NCI-H2081 treated with DMSO at 0.1 percent for 48 hours (cell line): ENCODE results near the gene SPRR2F.
A peak's percentile ranks its signal among the peaks of the same experiment; 100 is the strongest.
"Not testable (repeated sequence)": the region's sequence is repeated elsewhere in the genome, so short reads cannot be mapped to it uniquely, and the experiment has no call there.

Experiments used
- DNase-seq: peaks from one replicate; lab custom pipeline; 2025; lab: John Stamatoyannopoulos, UW

SPRR2F gene, protein sequence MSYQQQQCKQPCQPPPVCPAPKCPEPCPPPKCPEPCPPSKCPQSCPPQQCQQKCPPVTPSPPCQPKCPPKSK

DNA sequence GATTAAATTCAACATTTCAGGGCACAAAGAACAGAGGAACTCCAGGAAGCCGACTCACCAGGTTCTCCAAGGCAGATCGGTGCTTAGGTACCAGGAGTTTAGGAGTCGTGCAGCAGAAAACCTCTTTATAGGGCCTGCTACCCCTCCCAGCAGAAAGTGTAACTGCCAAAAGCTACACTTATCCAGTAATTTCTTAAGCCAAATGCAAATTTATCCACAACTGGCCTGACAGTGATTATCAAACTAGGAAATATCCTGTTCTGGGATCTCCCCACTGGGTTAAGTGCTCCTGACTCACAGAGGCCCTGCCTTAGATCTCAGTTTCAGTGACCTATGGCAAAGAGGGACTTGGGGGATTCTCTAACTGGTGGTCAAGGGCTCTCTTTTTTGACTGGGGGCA is at the start of gene SPRR2F:
Gene SPRR2F, minus strand, starts transcription at position 101 of the 400 bp plus-strand sequence. CDS start 783 bp downstream, outside the sequence.
- no peak for DNase-seq

DNA sequence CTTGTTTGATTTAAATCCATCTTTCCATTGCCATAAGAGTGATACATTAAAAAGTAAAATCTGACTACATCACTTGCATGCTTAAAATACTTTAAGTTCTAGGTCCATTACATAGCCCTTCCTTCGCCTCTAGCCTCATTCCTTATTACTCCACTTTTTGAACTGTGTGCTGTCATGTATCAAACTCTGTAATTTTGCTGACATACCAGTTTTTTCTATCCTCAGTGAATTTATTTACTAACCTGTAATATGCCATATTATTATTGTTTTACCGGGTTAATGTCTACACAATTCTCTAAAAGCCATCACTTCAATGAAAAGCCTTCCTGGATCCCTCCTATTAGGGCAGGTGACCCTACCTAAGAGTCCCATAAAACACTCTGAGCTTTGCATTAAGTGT is 42.2 kb upstream of the SPRR2F start:
- DNase-seq, result no peak

DNA sequence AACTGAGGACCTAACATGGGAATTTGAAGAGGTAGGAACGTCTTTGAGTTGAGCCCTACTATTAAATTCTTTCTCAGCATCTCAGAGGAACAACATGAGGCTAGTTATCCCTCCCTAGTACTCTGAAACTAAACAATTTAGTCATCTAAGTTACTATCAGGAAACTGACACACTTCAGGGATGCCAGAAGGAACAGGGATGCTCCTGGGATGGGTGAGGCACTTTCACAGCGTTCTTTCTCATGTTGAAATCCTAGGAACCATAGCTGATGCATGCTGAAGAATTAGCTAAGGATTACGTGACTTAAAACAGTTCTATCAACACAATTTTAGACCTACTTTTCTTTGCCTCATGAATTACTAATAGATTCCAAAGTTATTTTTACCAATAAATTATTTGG is 39.2 kb upstream of the SPRR2F start:
- DNase-seq, result no peak

DNA sequence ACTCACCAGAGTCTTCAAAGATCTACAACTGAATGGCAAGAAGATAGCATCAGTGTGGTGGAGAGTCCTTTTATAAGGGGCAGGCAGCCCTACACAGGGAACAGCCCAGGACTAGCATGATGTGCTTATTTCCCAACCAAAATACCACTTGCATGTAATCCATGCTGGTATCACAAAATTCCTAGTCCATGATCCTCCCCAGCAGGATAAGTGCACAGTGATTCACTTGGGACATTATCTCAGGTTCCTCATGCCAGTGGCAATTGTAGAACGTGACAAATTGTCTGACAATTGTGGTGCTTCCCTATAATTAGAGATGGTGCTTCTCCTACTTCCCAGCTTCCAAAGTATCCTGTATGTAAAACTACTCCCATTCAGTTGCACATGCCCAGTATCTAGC is 37.5 kb upstream of the SPRR2F start, which contains the start of gene SPRR2G:
Gene SPRR2G, minus strand, starts transcription at position 45 of the 400 bp plus-strand sequence. CDS start 780 bp downstream, outside the sequence.
- no peak for DNase-seq

DNA sequence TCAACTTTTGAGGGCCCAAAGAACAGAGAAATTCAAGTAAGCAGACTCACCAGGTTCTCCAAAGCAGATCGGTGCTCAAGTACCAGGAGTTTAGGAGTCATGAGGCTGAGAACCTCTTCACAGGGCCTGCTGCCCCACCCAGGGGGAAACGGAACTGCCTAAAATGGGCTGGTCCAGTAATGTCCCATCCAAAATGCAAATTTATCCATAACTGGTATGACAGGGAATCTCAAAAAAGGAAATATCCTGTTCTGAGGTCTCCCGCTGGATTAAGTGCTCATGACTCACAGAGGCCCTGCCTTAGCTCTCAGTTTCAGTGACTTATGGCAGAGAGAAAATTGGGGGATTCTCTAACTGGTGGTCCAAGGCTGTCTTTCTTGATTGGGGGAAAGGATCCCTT is 28.1 kb upstream of the SPRR2F start:
- no peak for DNase-seq

DNA sequence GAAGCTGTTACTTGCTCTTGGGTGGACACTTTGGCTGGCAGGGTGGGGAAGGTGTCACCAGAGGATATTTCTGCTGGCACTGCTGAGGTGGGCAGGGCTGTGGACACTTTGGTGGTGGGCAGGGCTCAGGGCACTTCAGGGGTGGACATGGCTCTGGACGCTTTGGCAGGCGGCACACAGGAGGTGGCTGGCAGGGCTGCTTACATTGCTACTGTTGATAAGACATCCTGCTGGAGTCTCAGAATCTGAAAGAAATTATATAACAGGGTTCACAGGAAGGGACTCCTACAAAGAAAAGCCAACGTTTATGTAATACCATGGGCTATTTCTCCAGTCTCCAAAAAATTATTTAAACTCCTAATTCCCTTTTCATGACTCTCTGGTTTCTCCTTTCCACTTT is 27.2 kb upstream of the SPRR2F start:
- no peak for DNase-seq

DNA sequence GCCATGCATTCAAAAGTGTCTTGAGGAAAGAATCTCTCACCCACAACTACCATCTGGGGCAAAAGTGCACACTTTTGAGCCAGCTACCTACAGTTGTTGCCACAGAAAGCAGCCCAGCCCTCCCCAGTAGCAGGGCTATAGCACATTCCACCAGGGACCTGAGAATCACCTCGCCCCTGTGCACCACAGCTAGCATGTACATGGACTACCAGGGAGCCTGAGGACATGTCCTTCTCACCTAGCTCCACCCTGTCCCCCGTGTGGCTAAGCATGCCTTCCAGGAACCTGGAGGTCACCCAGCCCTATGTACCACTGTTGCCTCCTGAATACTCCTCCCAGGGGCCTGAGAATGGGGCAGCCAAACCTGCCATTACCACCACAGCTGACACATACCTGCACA is 20.4 kb upstream of the SPRR2F start:
- DNase-seq, result no peak

DNA sequence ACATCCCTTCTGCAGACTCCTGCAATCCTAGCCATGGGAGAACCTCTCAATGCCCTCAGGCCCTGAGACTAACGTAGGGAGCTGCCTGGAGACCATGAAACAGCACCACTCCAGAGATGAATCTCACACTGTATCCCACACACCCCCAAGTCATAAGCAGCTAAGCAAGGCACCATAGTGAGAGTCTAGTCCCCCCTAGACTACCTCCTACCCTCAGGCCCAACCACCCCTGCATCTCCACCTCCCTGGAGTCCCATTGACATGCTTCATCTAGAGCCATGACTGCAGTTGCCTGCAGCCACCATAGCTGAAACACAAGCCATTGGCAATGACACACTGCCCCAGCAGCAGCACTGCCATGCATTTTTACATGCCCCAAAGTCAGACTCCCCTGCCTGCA is 20.0 kb upstream of the SPRR2F start:
- no peak for DNase-seq

DNA sequence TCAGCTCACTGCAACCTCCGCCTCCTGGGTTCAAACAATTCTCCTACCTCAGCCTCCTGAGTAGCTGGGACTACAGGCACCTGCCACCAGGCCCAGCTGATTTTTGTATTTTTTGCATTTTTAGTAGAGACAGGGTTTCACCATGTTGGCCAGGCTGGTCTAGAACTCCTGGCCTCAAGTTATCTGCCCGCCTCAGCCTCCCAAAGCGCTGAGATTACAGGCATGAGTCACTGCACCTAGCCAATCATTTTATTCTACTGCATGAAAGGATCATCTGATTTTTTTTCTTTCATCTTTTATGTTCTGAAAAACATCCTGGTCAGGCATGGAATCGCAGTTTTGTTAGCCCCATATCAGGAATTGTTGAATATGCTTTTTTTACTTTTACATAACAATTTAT is 15.4 kb upstream of the SPRR2F start:
- not testable (repeated sequence) for DNase-seq

DNA sequence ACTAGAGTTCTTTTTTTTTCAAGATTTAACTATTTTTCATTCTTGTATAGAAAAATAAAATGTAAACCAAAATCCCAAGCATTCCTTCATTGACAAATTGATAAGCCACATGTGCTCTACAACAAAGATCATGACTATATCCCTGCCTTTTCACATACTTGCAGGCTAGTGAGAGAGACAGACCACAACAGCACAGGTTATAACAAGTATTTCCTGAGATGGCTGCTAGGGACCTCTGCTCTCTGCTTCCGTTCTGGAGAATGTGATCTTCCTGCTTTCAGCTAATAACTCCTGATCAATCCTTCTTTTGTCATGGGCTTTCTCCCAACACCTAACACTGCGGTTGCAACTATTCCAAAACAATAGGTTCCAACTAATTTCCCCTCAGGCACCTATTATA is 14.0 kb upstream of the SPRR2F start:
- DNase-seq, result no peak

DNA sequence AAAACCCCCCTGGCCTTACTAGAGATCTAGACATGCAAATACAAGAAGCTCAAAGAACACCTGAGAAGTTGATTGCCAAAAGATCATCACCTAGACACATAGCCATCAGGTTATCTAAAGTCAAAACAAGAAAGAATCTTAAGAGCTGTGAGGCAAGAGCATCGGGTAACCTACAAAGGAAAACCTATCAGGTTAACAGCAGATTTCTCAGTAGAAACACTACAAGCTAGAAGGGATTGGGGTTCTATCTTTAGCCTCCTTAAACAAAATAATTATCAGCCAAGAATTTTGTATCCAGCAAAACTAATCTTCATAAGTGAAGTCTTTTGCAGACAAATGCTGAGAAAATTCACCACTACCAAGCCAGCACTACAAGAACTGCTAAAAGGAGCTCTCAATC is 12.2 kb upstream of the SPRR2F start:
- no peak for DNase-seq

DNA sequence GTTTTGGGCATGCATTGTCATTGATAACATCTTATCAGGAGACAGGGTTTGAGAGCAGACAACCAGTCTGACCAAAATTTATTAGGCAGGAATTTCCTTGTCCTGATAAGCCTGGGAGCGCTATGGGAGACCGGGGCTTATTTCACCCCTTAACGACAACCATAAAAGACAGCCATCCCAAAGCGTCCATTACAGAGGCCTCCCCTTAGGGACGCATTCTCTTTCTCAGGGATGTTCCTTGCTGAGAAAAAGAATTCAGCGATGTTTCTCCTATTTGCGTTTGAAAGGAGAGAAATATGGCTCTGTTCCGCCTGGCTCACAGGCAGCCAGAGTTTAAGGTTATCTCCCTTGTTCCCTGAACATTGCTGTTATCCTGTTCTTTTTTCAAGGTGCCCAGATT is 10.5 kb upstream of the SPRR2F start:
- DNase-seq, result not testable (repeated sequence)

DNA sequence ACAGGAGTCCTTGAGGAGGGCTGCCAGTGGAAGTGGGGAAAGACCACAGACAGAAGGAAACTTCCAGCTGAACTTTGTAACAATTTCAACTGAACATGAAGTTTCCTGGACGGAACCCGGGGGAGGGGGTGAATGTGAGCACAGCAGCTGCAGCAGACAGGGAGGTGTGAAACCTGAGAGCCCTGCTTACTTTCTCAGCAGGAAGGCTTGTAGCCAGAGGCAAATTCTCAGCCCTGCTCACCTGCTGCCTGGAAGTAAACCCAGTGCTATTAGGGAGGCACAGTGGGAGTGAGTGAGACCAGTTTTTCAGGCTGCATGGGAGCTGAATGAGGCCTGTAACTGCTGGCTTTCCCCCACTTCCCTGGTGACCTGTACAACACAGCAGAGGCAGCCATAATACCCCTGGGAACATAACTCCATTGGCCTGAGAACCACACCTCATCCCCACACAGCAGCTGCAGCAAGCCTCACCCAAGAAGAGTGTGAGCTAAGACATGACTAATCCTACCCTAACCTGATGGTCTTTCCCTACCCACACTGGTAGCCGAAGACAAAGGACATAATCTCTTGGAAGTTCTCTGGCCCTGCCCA is 9.6 kb upstream of the SPRR2F start:
- peak; percentile 96 for DNase-seq

DNA sequence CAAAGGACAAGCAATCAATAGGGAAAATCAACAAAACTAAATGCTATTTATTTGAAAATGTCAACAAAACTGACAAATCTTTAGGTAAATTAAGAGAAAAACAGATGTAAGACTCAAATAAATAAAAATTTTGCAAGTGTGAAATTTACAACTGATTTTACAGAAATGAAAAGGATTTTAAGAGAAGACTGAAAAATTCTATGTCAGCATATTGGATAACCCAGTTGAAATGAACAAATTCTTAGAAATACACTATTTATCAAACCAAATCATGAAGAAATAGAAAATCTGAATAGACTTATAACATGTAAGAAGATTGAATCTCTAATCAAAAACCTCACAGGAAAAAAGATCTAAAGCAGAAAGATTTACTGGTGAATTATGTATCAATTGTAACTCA is 7.6 kb upstream of the SPRR2F start:
- no peak for DNase-seq

DNA sequence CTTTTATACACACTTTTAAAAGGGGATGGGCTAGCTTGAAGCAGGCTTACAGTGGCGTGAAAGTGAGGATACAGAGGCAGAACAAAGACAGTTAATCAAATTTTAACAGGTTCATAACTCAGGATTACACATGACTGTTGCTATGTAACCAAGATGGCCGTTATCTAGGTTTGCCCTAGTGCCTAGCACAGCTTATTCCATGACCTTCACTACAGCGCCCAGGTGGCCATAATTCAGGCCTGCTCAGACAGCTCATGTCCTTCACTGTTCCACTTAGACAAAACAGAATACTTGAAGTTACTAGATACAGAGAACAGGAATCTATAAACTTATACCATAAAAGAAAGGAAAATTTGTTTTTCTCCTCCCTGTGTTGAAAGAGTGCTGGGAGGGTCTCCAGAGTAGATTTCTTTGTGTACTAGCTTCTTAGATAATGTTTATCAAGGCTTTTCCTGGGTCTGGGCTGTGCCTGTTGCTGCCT is 6.2 kb upstream of the SPRR2F start:
- DNase-seq, result no peak

DNA sequence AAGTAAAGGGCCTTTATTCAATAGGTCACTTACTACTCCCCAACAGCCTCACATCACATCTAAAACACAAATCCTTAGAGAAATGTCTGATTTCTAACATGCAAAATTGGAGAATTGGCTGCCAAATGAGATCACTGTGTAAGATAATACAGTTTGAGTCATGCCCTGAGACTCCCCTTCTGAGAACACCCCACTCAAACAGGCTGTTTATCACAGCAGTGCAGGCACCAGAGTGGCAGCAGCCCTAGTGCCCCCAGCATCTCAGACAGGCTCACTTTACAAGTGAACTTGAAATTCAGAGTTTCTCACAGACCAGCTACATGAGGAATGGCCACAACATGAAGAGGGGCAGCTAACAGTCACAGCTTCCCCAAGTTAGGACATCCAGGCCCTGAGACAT is 1.9 kb upstream of the SPRR2F start:
- not testable (repeated sequence) for DNase-seq

DNA sequence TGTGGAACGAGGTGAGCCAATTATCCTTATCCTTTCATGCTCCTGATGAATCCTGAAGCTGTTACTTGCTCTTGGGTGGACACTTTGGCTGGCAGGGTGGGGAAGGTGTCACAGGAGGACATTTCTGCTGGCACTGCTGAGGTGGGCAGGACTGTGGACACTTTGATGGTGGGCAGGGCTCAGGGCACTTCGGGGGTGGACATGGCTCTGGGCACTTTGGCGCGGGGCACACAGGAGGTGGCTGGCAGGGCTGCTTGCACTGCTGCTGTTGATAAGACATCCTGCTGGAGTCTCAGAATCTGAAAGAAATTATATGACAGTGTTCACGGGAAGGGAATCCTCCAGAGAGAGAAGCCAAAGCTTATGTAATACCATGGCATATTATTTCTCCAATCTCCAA is 862 bp downstream of the SPRR2F start:
- DNase-seq, result not testable (repeated sequence)

DNA sequence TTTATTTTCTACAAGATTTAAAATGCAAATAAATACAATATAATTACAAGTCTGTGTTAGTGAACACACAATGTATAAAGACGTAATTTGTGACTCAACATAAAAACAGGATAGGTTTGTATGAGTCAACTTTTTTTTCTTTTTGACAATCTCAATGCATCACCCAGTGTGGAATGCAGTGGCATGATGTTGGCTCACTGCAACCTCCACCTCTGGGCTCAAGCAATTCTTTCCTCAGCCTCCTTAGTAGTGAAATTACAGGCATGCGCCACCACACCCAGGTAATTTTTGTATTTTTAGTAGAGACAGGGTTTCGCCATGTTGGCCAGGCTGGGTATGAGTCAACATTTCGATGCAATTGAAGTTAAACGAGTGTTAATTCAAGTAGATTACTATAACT is 13.1 kb downstream of the SPRR2F start:
- no peak for DNase-seq

DNA sequence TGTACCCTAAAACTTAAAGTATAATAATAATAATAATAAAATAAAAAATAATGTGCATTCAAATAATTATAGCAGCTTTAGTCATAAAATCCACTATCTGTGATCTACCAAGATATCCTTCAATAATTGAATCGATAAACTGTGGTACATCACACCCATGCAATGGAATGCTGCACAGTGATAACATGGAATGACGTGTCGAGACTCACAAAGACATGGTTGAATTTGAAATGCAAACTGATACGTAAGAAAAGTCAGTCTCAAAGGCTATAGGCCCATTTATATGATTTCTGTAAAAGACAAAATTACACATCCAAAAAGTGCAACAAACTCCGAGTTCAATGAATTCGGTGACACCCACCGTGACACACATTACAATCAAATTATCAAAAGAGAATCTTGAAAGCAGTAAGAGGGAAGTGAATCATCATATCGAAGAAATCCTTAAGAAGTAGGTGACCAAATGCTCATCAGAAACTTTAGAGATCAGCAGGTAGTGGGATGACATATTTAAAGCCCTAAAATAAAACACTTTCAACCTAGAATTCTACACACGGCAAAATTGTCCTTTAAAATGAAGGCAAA is 13.8 kb downstream of the SPRR2F start:
- DNase-seq, result no peak

DNA sequence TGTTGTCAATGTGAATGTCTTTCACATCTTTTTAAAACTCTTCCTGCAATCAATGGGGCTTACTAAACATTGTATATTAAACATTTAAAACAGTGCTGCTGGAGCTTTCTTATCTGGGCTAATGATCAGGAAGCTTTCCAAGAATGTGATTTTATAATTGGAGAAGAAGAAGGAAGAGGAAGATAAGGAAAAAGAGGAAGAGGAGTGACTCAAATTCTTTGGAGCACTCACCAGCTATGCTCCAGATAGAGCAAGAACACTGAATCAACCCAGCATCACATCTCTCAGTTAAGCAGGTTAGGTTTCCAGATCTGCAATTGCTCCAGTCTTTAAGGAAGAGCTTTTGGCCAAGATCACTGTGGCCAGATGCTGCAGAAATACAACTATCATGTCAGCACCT is 17.6 kb downstream of the SPRR2F start:
- no peak for DNase-seq

DNA sequence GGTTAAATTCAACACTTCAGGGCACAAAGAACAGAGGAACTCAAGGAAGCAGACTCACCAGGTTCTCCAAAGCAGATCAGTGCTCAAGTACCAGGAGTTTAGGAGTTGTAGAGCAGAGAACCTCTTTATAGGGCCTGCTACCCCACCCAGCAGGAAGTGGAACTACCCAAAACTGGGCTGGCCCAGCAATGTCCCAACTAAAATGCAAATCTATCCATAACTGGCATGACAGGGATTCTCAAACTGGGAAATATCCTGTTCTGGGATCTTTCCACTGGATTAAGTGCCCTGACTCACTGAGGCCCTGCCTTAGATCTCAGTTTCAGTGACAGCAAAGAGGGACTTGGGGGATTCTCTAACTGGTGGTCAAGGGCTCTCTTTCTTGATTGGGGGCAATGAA is 18.9 kb downstream of the SPRR2F start, which contains the start of gene SPRR2E:
Gene SPRR2E, minus strand, starts transcription at position 101 of the 400 bp plus-strand sequence. CDS start 775 bp downstream, outside the sequence.
- DNase-seq, result no peak

DNA sequence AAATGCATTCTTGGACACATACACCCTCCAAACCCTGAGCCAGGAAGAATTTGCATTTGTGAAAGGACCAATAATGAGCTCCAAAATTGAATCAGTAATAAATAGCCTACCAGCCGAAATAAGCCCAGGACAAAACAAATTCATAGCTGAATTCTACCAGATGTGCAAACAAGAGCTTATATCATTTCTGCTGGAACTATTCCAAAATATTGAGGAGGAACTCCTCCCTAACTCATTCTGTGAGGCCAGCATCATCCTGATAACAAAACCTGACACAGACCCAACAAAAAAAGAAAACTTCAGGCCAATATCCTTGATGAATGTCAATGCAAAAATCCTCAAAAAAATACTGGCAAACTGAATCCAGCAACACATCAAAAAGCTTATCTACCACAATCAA is 25.7 kb downstream of the SPRR2F start:
- no peak for DNase-seq

DNA sequence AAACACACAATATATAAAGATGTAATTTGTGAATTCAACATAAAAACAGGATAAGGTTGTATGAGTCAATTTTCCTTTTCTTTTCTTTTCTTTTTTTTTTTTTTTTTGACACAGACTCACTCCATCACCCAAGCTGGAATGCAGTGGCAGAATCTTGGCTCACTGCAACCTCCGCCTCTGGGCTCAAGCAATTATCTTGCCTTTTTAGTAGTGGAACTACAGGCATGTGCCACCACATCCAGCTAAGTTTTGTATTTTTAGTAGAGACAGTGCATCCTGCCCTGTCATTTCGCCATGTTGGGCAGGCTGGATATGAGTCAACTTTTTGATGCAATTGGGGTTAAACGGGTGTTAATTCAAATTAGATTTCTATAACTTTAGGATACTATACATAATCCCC is 31.6 kb downstream of the SPRR2F start:
- no peak for DNase-seq
